ENCODE data around the gene TMEM186. TPM values are rescaled to one million over a fixed set of nuclear protein-coding genes. Genes with fewer than 3 reads are reported as not detected.

TMEM186 gene
- total RNA-seq, 5 donors from 2014 or later (not counting 1 experiment from before 2014, with no cell fraction given), result 4.1 to 14.5 (median 12.7) TPM

DNA sequence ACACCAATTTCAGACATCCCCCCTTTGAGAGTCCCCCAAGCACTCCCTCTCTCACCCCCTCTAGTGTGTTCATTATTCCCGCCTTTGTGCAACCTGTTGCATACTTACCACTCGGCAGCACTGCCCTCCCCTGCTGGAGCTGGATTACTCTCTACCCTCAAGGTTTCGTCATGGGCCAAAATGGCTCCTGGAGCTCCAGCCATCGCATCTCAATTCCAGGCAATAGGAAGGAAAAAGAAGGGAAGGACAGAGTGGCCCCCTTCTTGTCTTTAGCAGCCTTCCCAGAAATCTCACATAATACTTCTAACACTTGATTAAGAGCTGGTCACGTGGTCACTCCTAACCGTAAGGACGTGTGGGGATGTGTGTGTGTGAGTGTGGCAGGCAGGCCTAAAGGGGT, 20.2 kb downstream of the TMEM186 start:
- WGBS (ENCODE audit: insufficient coverage), result 100% methylated on average over 2 of the region's 7 CpGs
- Mint-ChIP-seq H3K27ac (no peak overlapping the region), H3K36me3 (peaks cover 59% of the 10 kb centered on the region)

DNA sequence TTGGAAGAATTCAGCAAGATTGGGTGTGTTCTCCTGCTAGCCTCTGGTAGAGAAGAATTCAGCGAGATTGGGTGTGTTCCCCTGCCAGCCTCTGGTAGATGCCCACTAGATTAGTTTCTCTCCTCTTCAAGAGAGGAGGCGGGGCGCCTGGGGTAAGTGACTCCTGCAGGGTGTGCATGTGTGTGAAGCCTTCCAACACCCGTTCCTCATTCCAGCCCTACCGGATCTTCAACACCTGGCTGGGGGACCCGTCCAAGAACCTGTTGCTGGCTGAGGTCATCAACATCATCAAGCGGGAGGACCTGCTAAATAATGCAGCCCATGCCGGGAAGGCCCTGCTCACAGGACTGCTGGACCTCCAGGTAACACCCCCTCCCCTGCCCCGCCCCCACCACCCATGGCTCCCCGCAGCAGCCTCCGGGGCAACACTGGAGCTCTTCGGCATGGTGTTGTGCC, 21.3 kb downstream of the TMEM186 start:
- Histone ChIP-seq H3K9me3 (no peaks in the 10 kb centered on the region), H3K4me3 (ENCODE audit: control insufficient read depth in 1 of 2, extremely low read depth in 1 of 2, low read length in 1 of 2) (no peak overlapping the region), H3K27me3 (replicated peaks in 1 of 2; ENCODE audit: control insufficient read depth in 2 of 2, extremely low read depth in 1 of 2, insufficient read depth in 2 of 2, low read length in 1 of 2) (no peaks in the 10 kb centered on the region), H3K27ac (ENCODE audit: low read length) (no peak overlapping the region), H3K36me3 (ENCODE audit: control insufficient read depth in 2 of 2, extremely low read depth in 1 of 2, insufficient read depth in 1 of 2, low read length in 1 of 2) (peaks cover 4 to 34% of the 10 kb centered on the region in 2 donors), H3K4me1 (ENCODE audit: control insufficient read depth in 1 of 2, extremely low read depth in 1 of 2, insufficient read depth in 2 of 2, low read length in 2 of 2) (no peaks in the 10 kb centered on the region)
- H3K36me3 Mint-ChIP-seq, result peaks cover 60% of the 10 kb centered on the region
- H3K9me3 Mint-ChIP-seq, result no peaks in the 10 kb centered on the region
- H3K27me3 Mint-ChIP-seq, result no peaks in the 10 kb centered on the region
- no peak for DNase-seq
- no peak for ATAC-seq (replicated peaks in 1 of 4)
- CTCF ChIA-PET, result no interaction called here
- WGBS (ENCODE audit: insufficient coverage), result 93% methylated on average over 8 of the region's 12 CpGs
- H3K4me3 Mint-ChIP-seq, result no peak overlapping the region
- no peak overlapping the region for H3K27ac Mint-ChIP-seq
- POLR2A ChIA-PET, result interaction anchor here in 1 of 2 donors (0.6 kb wide), 1 partner anchor 95 kb away, joined by 3 read pairs; no protein-coding TSS in a partner anchor
- no peaks in the 10 kb centered on the region for H3K4me1 Mint-ChIP-seq

More for the DNA sequence above, 20.2 kb downstream of the TMEM186 start:
- no peak for ATAC-seq (replicated peaks in 1 of 4)
- H3K4me3 ChIP-seq (ENCODE audit: control insufficient read depth in 1 of 2, extremely low read depth in 1 of 2, low read length in 1 of 2), result no peak overlapping the region
- H3K27me3 ChIP-seq (replicated peaks in 1 of 2; ENCODE audit: control insufficient read depth in 2 of 2, extremely low read depth in 1 of 2, insufficient read depth in 2 of 2, low read length in 1 of 2), result no peaks in the 10 kb centered on the region
- H3K4me1 ChIP-seq (ENCODE audit: control insufficient read depth in 1 of 2, extremely low read depth in 1 of 2, insufficient read depth in 2 of 2, low read length in 2 of 2), result no peaks in the 10 kb centered on the region
- ChIA-PET CTCF (interaction anchor here in 1 of 2 donors (0.7 kb wide), 1 partner anchor 1766 kb away, joined by 5 read pairs; no protein-coding TSS in a partner anchor), POLR2A (no interaction called here)
- H3K36me3 ChIP-seq (ENCODE audit: control insufficient read depth in 2 of 2, extremely low read depth in 1 of 2, insufficient read depth in 1 of 2, low read length in 1 of 2), result peaks cover 4 to 34% of the 10 kb centered on the region in 2 donors
- Mint-ChIP-seq H3K9me3 (no peaks in the 10 kb centered on the region), H3K4me1 (no peaks in the 10 kb centered on the region), H3K4me3 (no peak overlapping the region), H3K27me3 (no peaks in the 10 kb centered on the region)
- no peak overlapping the region for H3K27ac ChIP-seq (ENCODE audit: low read length)
- DNase-seq, result no peak
- no peaks in the 10 kb centered on the region for H3K9me3 ChIP-seq

DNA sequence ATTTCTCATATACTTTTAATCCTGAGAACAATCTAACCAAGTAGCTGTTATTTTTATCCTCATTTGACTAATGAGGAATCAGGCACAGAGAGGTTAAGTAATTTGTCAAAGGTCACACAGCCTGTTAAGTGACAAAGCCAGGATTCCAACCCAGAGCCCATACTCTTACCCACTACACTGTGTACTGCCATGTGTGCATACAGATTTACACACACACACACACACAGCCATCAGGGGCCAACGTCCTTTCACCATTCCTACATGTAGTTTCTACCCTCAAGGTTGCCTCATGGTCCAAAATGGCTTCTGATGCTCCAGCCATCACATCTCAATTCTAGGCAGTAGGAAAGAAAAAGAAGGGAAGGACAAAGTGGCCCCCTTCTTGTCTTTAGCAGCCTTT, 22.1 kb downstream of the TMEM186 start:
- Histone ChIP-seq H3K9me3 (no peaks in the 10 kb centered on the region), H3K4me1 (ENCODE audit: control insufficient read depth in 1 of 2, extremely low read depth in 1 of 2, insufficient read depth in 2 of 2, low read length in 2 of 2) (no peaks in the 10 kb centered on the region), H3K27ac (ENCODE audit: low read length) (no peak overlapping the region), H3K4me3 (ENCODE audit: control insufficient read depth in 1 of 2, extremely low read depth in 1 of 2, low read length in 1 of 2) (no peak overlapping the region), H3K36me3 (ENCODE audit: control insufficient read depth in 2 of 2, extremely low read depth in 1 of 2, insufficient read depth in 1 of 2, low read length in 1 of 2) (peaks cover 4 to 34% of the 10 kb centered on the region in 2 donors), H3K27me3 (replicated peaks in 1 of 2; ENCODE audit: control insufficient read depth in 2 of 2, extremely low read depth in 1 of 2, insufficient read depth in 2 of 2, low read length in 1 of 2) (no peaks in the 10 kb centered on the region)
- ChIA-PET POLR2A (no interaction called here), CTCF (no interaction called here)
- no peaks in the 10 kb centered on the region for H3K4me1 Mint-ChIP-seq
- H3K27me3 Mint-ChIP-seq, result no peaks in the 10 kb centered on the region
- H3K4me3 Mint-ChIP-seq, result no peak overlapping the region
- ATAC-seq (replicated peaks in 1 of 4), result no peak
- DNase-seq, result no peak
- H3K27ac Mint-ChIP-seq, result no peak overlapping the region
- WGBS (ENCODE audit: insufficient coverage), result no CpG with 5 or more reads among the region's 1 CpG
- H3K9me3 Mint-ChIP-seq, result no peaks in the 10 kb centered on the region
- H3K36me3 Mint-ChIP-seq, result peaks cover 55% of the 10 kb centered on the region

DNA sequence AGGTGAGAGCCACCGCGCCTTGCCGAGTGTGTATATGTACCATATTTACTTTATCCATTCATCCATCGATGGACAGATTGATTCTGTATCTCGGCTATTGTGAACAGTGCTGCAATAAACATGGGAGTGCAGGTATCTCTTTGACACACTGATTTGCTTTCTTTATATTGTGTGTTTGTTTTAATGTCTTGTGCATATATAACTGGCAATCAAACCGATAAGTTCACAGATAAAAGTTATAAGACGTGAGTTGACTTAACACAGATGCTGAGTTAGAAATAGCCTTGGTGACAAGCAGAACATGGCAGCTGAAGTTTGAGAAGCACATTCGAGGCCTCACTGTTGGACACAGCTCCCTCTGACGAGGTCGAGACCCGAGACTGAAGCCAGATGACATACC, 23.2 kb downstream of the TMEM186 start:
- no peaks in the 10 kb centered on the region for H3K9me3 ChIP-seq
- ChIA-PET CTCF (no interaction called here), POLR2A (no interaction called here)
- no peak for ATAC-seq (replicated peaks in 1 of 4)
- Mint-ChIP-seq H3K9me3 (no peaks in the 10 kb centered on the region), H3K4me3 (no peak overlapping the region), H3K4me1 (no peaks in the 10 kb centered on the region), H3K36me3 (peaks cover 50% of the 10 kb centered on the region), H3K27ac (no peak overlapping the region), H3K27me3 (no peaks in the 10 kb centered on the region)
- H3K27me3 ChIP-seq (replicated peaks in 1 of 2; ENCODE audit: control insufficient read depth in 2 of 2, extremely low read depth in 1 of 2, insufficient read depth in 2 of 2, low read length in 1 of 2), result no peaks in the 10 kb centered on the region
- peaks cover 4 to 36% of the 10 kb centered on the region in 2 donors for H3K36me3 ChIP-seq (ENCODE audit: control insufficient read depth in 2 of 2, extremely low read depth in 1 of 2, insufficient read depth in 1 of 2, low read length in 1 of 2)
- no peak for DNase-seq
- WGBS (ENCODE audit: insufficient coverage), result 93% methylated on average over 5 of the region's 11 CpGs
- H3K4me1 ChIP-seq (ENCODE audit: control insufficient read depth in 1 of 2, extremely low read depth in 1 of 2, insufficient read depth in 2 of 2, low read length in 2 of 2), result no peaks in the 10 kb centered on the region
- no peak overlapping the region for H3K4me3 ChIP-seq (ENCODE audit: control insufficient read depth in 1 of 2, extremely low read depth in 1 of 2, low read length in 1 of 2)
- H3K27ac ChIP-seq (ENCODE audit: low read length), result no peak overlapping the region

DNA sequence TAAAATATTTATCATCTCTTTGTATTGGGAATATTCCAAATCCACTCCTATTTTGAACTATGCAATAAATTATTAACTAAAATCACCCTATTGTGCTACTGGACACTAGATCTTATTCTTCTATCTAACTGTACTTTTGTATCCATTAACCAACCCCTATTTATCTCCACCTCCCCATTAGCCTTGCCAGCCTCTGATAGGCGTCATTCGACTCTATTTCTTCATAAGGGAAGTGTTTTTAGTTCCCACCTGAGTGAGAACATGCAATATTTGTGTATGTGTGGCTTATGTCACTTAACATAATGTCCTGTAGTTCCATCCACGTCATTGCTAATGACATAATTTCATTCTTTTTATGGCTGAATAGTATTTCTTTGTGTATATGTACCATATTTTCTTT, 23.9 kb downstream of the TMEM186 start:
- Mint-ChIP-seq H3K4me1 (no peaks in the 10 kb centered on the region), H3K9me3 (no peaks in the 10 kb centered on the region), H3K4me3 (no peak overlapping the region), H3K36me3 (peaks cover 56% of the 10 kb centered on the region), H3K27me3 (no peaks in the 10 kb centered on the region), H3K27ac (no peak overlapping the region)
- Histone ChIP-seq H3K27ac (ENCODE audit: low read length) (no peak overlapping the region), H3K36me3 (ENCODE audit: control insufficient read depth in 2 of 2, extremely low read depth in 1 of 2, insufficient read depth in 1 of 2, low read length in 1 of 2) (peaks cover 4 to 41% of the 10 kb centered on the region in 2 donors), H3K4me3 (ENCODE audit: control insufficient read depth in 1 of 2, extremely low read depth in 1 of 2, low read length in 1 of 2) (no peak overlapping the region), H3K4me1 (ENCODE audit: control insufficient read depth in 1 of 2, extremely low read depth in 1 of 2, insufficient read depth in 2 of 2, low read length in 2 of 2) (no peaks in the 10 kb centered on the region), H3K9me3 (no peaks in the 10 kb centered on the region), H3K27me3 (replicated peaks in 1 of 2; ENCODE audit: control insufficient read depth in 2 of 2, extremely low read depth in 1 of 2, insufficient read depth in 2 of 2, low read length in 1 of 2) (no peaks in the 10 kb centered on the region)
- no CpG with 5 or more reads among the region's 3 CpGs for WGBS (ENCODE audit: insufficient coverage)
- ChIA-PET CTCF (no interaction called here), POLR2A (no interaction called here)
- ATAC-seq (replicated peaks in 1 of 4) (no peak), DNase-seq (no peak)

DNA sequence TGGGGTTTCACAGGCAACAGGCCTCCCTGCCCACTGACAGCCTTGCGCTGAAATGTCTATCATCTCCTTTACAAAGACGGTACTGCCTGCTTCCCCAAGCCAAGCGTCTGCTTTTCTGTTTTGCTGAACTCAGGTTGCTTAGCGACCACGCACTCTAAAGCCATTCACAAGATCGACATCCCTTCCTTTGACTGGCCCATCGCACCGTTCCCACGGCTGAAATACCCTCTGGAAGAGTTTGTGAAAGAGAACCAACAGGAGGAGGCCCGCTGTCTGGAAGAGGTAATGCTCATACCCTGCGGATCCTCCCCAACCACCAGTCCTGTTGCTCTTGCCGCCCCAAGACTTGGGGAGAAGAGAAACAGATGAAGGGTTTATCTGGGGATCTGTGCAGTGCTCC, 28.7 kb downstream of the TMEM186 start:
- Mint-ChIP-seq H3K4me1 (no peaks in the 10 kb centered on the region), H3K4me3 (no peak overlapping the region), H3K27ac (no peak overlapping the region), H3K9me3 (no peaks in the 10 kb centered on the region), H3K36me3 (peaks cover 40% of the 10 kb centered on the region), H3K27me3 (no peaks in the 10 kb centered on the region)
- ATAC-seq (replicated peaks in 1 of 4), result no peak
- no peak for DNase-seq
- Histone ChIP-seq H3K36me3 (ENCODE audit: control insufficient read depth in 2 of 2, extremely low read depth in 1 of 2, insufficient read depth in 1 of 2, low read length in 1 of 2) (peaks cover 3 to 28% of the 10 kb centered on the region in 2 donors), H3K27me3 (replicated peaks in 1 of 2; ENCODE audit: control insufficient read depth in 2 of 2, extremely low read depth in 1 of 2, insufficient read depth in 2 of 2, low read length in 1 of 2) (no peaks in the 10 kb centered on the region), H3K4me3 (ENCODE audit: control insufficient read depth in 1 of 2, extremely low read depth in 1 of 2, low read length in 1 of 2) (no peak overlapping the region), H3K4me1 (ENCODE audit: control insufficient read depth in 1 of 2, extremely low read depth in 1 of 2, insufficient read depth in 2 of 2, low read length in 2 of 2) (no peaks in the 10 kb centered on the region), H3K27ac (ENCODE audit: low read length) (no peak overlapping the region), H3K9me3 (no peaks in the 10 kb centered on the region)
- 100% methylated on average over 1 of the region's 12 CpGs for WGBS (ENCODE audit: insufficient coverage)
- ChIA-PET POLR2A (no interaction called here), CTCF (interaction anchor here in 1 of 2 donors (0.5 kb wide), 1 partner anchor 1968 kb away, joined by 3 read pairs; no protein-coding TSS in a partner anchor)

DNA sequence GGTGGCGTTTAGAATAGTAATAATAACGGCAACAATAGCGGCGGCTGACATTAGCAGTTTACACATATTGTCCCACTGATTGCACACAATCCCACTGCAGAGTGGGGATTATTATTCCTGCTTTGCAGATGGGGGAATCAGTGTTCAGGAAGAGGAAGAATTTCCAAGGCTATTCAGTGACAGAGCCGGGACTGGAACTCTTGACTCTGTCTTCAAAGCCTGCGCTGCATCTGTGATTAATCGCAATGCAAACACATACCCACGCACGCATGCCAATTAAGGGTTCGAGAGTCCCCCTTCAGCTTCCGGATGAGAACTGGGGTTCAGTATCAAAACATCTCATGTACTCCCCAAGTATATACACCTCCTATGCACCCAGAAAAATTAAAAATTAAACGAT, 29.2 kb downstream of the TMEM186 start:
- Mint-ChIP-seq H3K9me3 (no peaks in the 10 kb centered on the region), H3K27ac (no peak overlapping the region), H3K4me1 (no peaks in the 10 kb centered on the region), H3K36me3 (peaks cover 36% of the 10 kb centered on the region), H3K27me3 (no peaks in the 10 kb centered on the region), H3K4me3 (no peak overlapping the region)
- Histone ChIP-seq H3K4me1 (ENCODE audit: control insufficient read depth in 1 of 2, extremely low read depth in 1 of 2, insufficient read depth in 2 of 2, low read length in 2 of 2) (no peaks in the 10 kb centered on the region), H3K9me3 (no peaks in the 10 kb centered on the region), H3K27me3 (replicated peaks in 1 of 2; ENCODE audit: control insufficient read depth in 2 of 2, extremely low read depth in 1 of 2, insufficient read depth in 2 of 2, low read length in 1 of 2) (no peaks in the 10 kb centered on the region), H3K36me3 (ENCODE audit: control insufficient read depth in 2 of 2, extremely low read depth in 1 of 2, insufficient read depth in 1 of 2, low read length in 1 of 2) (peaks cover 3 to 24% of the 10 kb centered on the region in 2 donors), H3K4me3 (ENCODE audit: control insufficient read depth in 1 of 2, extremely low read depth in 1 of 2, low read length in 1 of 2) (no peak overlapping the region), H3K27ac (ENCODE audit: low read length) (no peak overlapping the region)
- POLR2A ChIA-PET, result no interaction called here
- CTCF ChIA-PET, result interaction anchor here in 1 of 2 donors (0.5 kb wide), 1 partner anchor 1969 kb away, joined by 3 read pairs; no protein-coding TSS in a partner anchor
- WGBS (ENCODE audit: insufficient coverage), result 97% methylated on average over 8 of the region's 12 CpGs
- ATAC-seq (replicated peaks in 1 of 4), result no peak
- no peak for DNase-seq
